RWPE2 (cell line): ENCODE data around the gene PDIK1L.
A peak's percentile ranks its signal among the peaks of the same experiment; 100 is the strongest.
"Not testable (repeated sequence)": the region's sequence is repeated elsewhere in the genome, so short reads cannot be mapped to it uniquely, and the experiment has no call there.

ENCODE experiments used
- ATAC-seq: fragments of 200-7000 bp; cut with Tn5 transposase; 3 replicates; pipeline ENCODE4 v1.9.1; 2021; ENCODE audit warnings: low read depth
- DNase-seq: peaks from one replicate; pipeline ENCODE4 v3.0.0-alpha.2; 2020; ENCODE audit warnings: low spot score
- H3K27ac ChIP-seq: fragments of 450-650 bp; 2 replicates; pipeline ENCODE4 v1.5.1; 2017; ENCODE audit warnings: mild to moderate bottlenecking; ENCODE audit not compliant: poor library complexity, severe bottlenecking
- H3K27me3 ChIP-seq: fragments of 250-450 bp; sonication (Bioruptor Pico); 2 replicates; pipeline ENCODE4 v1.5.1; 2021; ENCODE audit warnings: mild to moderate bottlenecking, moderate library complexity; ENCODE audit not compliant: insufficient read depth, poor library complexity, severe bottlenecking
- H3K36me3 ChIP-seq: fragments of 250-450 bp; sonication (Bioruptor Pico); 2 replicates; pipeline ENCODE4 v1.5.1; 2020; ENCODE audit warnings: low read depth, mild to moderate bottlenecking, moderate library complexity
- H3K4me1 ChIP-seq: fragments of 250-450 bp; sonication (Bioruptor Pico); 2 replicates; pipeline ENCODE4 v1.5.1; 2021; ENCODE audit warnings: mild to moderate bottlenecking, moderate library complexity; ENCODE audit not compliant: insufficient read depth, poor library complexity, severe bottlenecking
- H3K4me3 ChIP-seq: fragments of 250-450 bp; sonication (Bioruptor Pico); 2 replicates; pipeline ENCODE4 v1.5.1; 2021; ENCODE audit warnings: mild to moderate bottlenecking, moderate library complexity; ENCODE audit not compliant: severe bottlenecking
- H3K9me3 ChIP-seq: fragments of 250-450 bp; sonication (Bioruptor Pico); 2 replicates; pipeline ENCODE4 v1.5.1; 2021; ENCODE audit warnings: mild to moderate bottlenecking, moderate library complexity; ENCODE audit not compliant: severe bottlenecking
- TF ChIP-seq, protein P1 (sequence below): fragments of 450-650 bp; IDR thresholded peaks from one replicate; pipeline ENCODE4 v1.5.1; 2017; ENCODE audit warnings: mild to moderate bottlenecking, moderate library complexity; ENCODE audit not compliant: poor library complexity, severe bottlenecking

Gene PDIK1L

DNA sequence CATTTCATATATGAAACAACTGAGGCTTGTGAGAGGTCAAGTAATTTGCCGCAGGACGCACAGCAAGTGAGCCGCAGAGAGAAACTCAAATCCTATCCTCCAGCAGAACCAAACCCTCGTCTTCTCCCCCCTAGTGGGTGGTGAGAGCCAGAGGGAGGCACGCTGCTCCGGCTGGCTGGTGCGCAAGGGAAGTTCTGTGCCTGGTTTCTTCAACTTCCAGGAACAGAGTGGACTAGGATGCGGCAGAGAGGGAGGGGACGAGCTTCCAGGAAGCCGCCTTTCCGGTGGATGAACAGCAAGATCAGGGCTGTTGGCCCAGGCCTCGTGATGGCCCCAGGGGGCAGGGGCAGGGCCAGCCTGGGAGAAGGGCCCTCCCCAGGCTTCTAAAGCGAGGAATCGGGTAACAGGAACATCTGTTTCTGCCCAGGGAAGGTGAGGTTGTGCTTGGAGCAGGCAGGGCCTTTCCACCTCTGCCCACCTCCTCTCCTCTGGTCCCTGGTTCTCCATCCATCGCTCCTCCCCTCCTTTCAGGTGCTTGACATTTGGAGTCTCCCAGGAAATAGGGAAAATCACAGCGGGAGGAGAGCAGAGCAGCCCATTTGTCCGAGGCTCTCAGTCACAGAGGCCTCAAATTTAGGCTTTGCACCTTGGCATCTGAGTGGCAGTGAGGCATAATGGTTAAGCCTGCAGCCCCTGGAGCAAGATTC is 16.8 kb upstream of the PDIK1L start:
- H3K27me3 ChIP-seq, result no peaks in the 10 kb centered on the region
- H3K4me1 ChIP-seq, result peaks cover 14% of the 10 kb centered on the region
- DNase-seq (no peak), ATAC-seq (no peak)
- H3K36me3 ChIP-seq, result no peaks in the 10 kb centered on the region
- no peak overlapping the region for H3K27ac ChIP-seq
- no peak overlapping the region for H3K4me3 ChIP-seq
- no peaks in the 10 kb centered on the region for H3K9me3 ChIP-seq
- TF ChIP-seq, protein P1, sequence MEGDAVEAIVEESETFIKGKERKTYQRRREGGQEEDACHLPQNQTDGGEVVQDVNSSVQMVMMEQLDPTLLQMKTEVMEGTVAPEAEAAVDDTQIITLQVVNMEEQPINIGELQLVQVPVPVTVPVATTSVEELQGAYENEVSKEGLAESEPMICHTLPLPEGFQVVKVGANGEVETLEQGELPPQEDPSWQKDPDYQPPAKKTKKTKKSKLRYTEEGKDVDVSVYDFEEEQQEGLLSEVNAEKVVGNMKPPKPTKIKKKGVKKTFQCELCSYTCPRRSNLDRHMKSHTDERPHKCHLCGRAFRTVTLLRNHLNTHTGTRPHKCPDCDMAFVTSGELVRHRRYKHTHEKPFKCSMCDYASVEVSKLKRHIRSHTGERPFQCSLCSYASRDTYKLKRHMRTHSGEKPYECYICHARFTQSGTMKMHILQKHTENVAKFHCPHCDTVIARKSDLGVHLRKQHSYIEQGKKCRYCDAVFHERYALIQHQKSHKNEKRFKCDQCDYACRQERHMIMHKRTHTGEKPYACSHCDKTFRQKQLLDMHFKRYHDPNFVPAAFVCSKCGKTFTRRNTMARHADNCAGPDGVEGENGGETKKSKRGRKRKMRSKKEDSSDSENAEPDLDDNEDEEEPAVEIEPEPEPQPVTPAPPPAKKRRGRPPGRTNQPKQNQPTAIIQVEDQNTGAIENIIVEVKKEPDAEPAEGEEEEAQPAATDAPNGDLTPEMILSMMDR, result no peak

DNA sequence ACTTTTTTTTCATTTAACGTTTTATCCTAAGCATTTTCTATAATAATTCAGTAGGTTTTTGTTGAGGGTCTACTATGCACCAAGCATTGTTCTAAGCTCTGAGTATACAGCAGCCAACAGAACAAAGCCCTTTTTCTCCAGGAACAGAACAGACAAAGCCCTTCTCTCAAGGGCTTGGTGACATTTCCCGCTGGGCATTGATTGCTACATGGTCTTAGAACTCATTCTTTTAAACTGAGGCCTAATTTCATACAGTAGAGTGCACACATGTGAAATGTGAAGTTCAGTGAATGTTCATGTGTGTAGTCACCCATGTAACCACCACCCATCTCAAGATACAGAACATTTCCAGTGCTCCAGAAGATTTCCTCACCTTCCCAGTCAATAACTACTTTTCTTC is 15.2 kb upstream of the PDIK1L start:
- no peak overlapping the region for H3K4me3 ChIP-seq

DNA sequence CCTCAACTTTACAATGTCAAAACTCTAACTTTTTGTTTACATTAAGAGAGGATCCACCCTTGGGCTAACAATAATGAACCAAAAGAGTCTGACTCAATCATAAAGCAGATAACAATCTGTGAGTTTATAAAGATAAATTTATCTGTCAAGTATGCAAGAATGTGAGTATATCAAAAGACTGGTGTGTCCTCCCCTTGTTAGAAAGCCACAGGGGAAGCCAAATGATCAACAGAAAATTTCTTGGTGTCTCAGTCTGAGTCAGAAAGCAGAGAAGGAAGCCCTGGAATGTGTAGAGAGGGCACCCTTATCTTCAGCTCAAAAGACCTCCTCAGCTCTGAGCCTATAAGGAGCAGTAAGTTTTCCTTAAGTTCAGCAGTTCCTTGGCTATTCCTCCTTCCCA is 13.9 kb upstream of the PDIK1L start:
- Histone ChIP-seq H3K27ac (no peak overlapping the region), H3K9me3 (no peaks in the 10 kb centered on the region), H3K36me3 (no peaks in the 10 kb centered on the region), H3K27me3 (no peaks in the 10 kb centered on the region), H3K4me3 (no peak overlapping the region), H3K4me1 (peaks cover 14% of the 10 kb centered on the region)
- TF ChIP-seq, protein P1, result no peak
- peak; percentile 85 for ATAC-seq
- DNase-seq, result no peak

More for the DNA sequence above, 15.2 kb upstream of the PDIK1L start:
- Histone ChIP-seq H3K27ac (no peak overlapping the region), H3K9me3 (no peaks in the 10 kb centered on the region), H3K36me3 (no peaks in the 10 kb centered on the region), H3K27me3 (no peaks in the 10 kb centered on the region), H3K4me1 (peaks cover 14% of the 10 kb centered on the region)
- TF ChIP-seq, protein P1, result no peak
- ATAC-seq (no peak), DNase-seq (no peak)

DNA sequence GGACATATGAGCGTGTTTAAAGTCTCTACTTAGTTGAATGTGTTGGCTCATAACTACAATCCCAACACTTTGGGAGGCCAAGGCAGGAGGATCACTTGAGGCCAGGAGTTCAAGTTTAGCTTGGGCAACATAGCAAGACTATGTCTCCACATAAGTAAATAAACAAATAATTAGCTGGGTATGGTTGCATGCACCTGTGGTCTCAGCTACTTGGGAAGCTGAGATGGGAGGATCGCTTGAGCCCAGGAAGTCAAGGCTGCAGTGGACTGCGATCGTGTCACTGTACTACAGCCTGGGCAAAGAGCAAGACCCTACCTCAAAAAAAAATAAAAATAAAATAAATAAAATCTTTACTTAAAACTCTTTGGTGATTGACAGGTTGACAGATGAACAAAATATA is 13.0 kb upstream of the PDIK1L start:
- Histone ChIP-seq H3K27ac (no peak overlapping the region), H3K4me3 (no peak overlapping the region), H3K9me3 (no peaks in the 10 kb centered on the region), H3K4me1 (peaks cover 6% of the 10 kb centered on the region), H3K36me3 (no peaks in the 10 kb centered on the region), H3K27me3 (no peaks in the 10 kb centered on the region)
- TF ChIP-seq, protein P1, result no peak
- no peak for ATAC-seq
- DNase-seq, result no peak

DNA sequence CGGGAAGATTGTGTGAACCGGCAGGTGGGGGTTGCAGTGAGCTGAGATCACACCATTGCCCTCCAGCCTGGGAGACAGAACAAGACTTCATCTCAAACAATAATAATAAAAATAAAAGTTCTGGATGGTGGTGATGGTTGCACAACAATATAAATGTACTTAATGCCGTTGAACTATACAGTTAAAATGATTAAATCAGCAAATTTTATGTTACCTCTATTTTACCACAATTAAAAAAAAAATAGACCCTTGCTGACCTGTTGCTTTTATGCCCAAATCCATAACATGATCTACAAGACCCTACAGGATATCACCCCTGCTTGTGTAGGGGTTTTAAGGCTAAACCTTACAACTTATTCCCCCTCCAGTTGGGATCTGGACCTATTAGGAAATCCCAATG is 11.8 kb upstream of the PDIK1L start:
- H3K4me1 ChIP-seq, result peaks cover 6% of the 10 kb centered on the region
- H3K36me3 ChIP-seq, result no peaks in the 10 kb centered on the region
- TF ChIP-seq, protein P1, result no peak
- H3K4me3 ChIP-seq, result no peak overlapping the region
- ATAC-seq (no peak), DNase-seq (no peak)
- H3K9me3 ChIP-seq, result no peaks in the 10 kb centered on the region
- H3K27me3 ChIP-seq, result no peaks in the 10 kb centered on the region
- no peak overlapping the region for H3K27ac ChIP-seq

DNA sequence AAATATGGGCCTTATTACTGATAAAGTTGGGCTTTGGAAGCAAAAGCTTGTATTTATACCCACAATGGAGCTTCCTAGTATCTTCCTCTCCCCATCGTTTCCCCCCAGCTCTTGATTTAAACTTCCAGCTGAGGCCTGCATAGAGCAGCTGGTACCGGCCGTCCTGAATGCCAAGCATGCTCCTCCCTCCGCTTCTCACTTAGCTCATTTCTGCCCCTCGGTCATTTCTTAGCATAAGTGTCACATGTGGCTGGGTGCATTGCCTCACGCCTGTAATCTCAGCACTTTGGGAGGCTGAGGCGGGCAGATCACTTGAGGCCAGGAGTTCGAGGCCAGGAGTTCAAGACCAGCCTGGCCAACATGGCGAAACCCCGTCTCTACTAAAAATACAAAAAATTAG is 11.4 kb upstream of the PDIK1L start:
- H3K9me3 ChIP-seq, H3K36me3 ChIP-seq, ATAC-seq, H3K4me3 ChIP-seq, H3K27me3 ChIP-seq, DNase-seq, H3K27ac ChIP-seq, H3K4me1 ChIP-seq: not testable (repeated sequence)
